ENCODE results near the gene CLRN2.

CLRN2 gene

DNA sequence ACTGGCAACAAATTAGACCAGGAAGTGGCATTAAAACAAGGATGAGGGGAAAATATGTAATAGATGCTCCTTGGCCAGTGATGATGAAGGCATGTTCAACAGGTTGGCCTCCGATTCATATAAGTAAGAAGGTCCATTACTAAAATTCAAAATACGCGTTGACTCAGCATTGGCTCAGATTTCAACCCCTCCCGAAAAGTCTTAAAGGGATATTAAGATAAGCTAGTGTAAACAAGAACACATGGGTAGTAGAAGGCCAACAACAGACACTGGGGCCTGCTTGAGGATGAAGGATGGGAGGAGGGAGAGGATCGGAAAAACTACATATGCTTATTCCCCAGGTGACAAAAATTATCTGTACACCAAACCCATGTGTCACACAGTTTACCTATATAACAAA lies 42.9 kb downstream of the CLRN2 start:
- Histone ChIP-seq H3K36me3 (ENCODE audit: control insufficient read depth in 2 of 2, insufficient read depth in 1 of 2, low read length in 2 of 2) (no peaks in the 10 kb centered on the region), H3K4me1 (ENCODE audit: control insufficient read depth, insufficient read depth, low read length) (no peaks in the 10 kb centered on the region), H3K4me3 (ENCODE audit: low read depth, low read length) (no peak overlapping the region), H3K27ac (ENCODE audit: extremely low read depth, low read depth, low read length) (no peak overlapping the region), H3K9me3 (ENCODE audit: control insufficient read depth, insufficient read depth, low read depth, low read length) (no peaks in the 10 kb centered on the region)
- POLR2A ChIA-PET: no interaction called here
- CTCF ChIA-PET: interaction anchor here (0.6 to 0.7 kb wide), 2 partner anchors 9 to 356 kb away, joined by 3 to 5 read pairs; no protein-coding TSS in a partner anchor
- TF ChIP-seq ZNF140 (tag by site-specific recombination; IDR thresholded peaks at IDR 0.05) (no peak), SCRT2 (tag by site-specific recombination; IDR thresholded peaks at IDR 0.05) (peak; percentile 88), FEZF1 (tag by site-specific recombination; IDR thresholded peaks at IDR 0.05) (no peak), SCRT1 (tag by site-specific recombination; IDR thresholded peaks at IDR 0.05; ENCODE audit: borderline replicate concordance) (peak; percentile 77; the same call in 1 of the 2 replicates), ZNF302 (tag by site-specific recombination; IDR thresholded peaks at IDR 0.05; ENCODE audit: low read depth) (no peak)
- TF ChIP-seq, protein P1, sequence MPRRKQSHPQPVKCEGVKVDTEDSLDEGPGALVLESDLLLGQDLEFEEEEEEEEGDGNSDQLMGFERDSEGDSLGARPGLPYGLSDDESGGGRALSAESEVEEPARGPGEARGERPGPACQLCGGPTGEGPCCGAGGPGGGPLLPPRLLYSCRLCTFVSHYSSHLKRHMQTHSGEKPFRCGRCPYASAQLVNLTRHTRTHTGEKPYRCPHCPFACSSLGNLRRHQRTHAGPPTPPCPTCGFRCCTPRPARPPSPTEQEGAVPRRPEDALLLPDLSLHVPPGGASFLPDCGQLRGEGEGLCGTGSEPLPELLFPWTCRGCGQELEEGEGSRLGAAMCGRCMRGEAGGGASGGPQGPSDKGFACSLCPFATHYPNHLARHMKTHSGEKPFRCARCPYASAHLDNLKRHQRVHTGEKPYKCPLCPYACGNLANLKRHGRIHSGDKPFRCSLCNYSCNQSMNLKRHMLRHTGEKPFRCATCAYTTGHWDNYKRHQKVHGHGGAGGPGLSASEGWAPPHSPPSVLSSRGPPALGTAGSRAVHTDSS (tag by site-specific recombination; IDR thresholded peaks at IDR 0.05): 0 out of 2 replicates have a peak, but pooled peaks have one; percentile 32
- TF ChIP-seq, protein P2, sequence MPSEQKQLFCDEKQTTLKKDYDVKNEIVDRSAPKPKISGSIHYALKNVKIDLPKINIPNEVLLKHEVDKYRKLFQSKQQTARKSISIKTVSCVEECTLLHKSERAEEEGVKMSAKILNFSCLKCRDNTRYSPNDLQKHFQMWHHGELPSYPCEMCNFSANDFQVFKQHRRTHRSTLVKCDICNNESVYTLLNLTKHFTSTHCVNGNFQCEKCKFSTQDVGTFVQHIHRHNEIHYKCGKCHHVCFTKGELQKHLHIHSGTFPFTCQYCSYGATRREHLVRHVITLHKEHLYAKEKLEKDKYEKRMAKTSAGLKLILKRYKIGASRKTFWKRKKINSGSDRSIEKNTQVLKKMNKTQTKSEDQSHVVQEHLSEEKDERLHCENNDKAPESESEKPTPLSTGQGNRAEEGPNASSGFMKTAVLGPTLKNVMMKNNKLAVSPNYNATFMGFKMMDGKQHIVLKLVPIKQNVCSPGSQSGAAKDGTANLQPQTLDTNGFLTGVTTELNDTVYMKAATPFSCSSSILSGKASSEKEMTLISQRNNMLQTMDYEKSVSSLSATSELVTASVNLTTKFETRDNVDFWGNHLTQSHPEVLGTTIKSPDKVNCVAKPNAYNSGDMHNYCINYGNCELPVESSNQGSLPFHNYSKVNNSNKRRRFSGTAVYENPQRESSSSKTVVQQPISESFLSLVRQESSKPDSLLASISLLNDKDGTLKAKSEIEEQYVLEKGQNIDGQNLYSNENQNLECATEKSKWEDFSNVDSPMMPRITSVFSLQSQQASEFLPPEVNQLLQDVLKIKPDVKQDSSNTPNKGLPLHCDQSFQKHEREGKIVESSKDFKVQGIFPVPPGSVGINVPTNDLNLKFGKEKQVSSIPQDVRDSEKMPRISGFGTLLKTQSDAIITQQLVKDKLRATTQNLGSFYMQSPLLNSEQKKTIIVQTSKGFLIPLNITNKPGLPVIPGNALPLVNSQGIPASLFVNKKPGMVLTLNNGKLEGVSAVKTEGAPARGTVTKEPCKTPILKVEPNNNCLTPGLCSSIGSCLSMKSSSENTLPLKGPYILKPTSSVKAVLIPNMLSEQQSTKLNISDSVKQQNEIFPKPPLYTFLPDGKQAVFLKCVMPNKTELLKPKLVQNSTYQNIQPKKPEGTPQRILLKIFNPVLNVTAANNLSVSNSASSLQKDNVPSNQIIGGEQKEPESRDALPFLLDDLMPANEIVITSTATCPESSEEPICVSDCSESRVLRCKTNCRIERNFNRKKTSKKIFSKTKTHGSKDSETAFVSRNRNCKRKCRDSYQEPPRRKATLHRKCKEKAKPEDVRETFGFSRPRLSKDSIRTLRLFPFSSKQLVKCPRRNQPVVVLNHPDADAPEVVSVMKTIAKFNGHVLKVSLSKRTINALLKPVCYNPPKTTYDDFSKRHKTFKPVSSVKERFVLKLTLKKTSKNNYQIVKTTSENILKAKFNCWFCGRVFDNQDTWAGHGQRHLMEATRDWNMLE (tag by site-specific recombination; conservative IDR thresholded peaks at IDR 0.05; ENCODE audit: low read depth): no peak
- TF ChIP-seq, protein P3, sequence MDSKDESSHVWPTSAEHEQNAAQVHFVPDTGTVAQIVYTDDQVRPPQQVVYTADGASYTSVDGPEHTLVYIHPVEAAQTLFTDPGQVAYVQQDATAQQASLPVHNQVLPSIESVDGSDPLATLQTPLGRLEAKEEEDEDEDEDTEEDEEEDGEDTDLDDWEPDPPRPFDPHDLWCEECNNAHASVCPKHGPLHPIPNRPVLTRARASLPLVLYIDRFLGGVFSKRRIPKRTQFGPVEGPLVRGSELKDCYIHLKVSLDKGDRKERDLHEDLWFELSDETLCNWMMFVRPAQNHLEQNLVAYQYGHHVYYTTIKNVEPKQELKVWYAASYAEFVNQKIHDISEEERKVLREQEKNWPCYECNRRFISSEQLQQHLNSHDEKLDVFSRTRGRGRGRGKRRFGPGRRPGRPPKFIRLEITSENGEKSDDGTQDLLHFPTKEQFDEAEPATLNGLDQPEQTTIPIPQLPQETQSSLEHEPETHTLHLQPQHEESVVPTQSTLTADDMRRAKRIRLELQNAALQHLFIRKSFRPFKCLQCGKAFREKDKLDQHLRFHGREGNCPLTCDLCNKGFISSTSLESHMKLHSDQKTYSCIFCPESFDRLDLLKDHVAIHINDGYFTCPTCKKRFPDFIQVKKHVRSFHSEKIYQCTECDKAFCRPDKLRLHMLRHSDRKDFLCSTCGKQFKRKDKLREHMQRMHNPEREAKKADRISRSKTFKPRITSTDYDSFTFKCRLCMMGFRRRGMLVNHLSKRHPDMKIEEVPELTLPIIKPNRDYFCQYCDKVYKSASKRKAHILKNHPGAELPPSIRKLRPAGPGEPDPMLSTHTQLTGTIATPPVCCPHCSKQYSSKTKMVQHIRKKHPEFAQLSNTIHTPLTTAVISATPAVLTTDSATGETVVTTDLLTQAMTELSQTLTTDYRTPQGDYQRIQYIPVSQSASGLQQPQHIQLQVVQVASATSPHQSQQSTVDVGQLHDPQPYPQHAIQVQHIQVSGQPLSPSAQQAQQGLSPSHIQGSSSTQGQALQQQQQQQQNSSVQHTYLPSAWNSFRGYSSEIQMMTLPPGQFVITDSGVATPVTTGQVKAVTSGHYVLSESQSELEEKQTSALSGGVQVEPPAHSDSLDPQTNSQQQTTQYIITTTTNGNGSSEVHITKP (tag by site-specific recombination; IDR thresholded peaks at IDR 0.05): no peak

DNA sequence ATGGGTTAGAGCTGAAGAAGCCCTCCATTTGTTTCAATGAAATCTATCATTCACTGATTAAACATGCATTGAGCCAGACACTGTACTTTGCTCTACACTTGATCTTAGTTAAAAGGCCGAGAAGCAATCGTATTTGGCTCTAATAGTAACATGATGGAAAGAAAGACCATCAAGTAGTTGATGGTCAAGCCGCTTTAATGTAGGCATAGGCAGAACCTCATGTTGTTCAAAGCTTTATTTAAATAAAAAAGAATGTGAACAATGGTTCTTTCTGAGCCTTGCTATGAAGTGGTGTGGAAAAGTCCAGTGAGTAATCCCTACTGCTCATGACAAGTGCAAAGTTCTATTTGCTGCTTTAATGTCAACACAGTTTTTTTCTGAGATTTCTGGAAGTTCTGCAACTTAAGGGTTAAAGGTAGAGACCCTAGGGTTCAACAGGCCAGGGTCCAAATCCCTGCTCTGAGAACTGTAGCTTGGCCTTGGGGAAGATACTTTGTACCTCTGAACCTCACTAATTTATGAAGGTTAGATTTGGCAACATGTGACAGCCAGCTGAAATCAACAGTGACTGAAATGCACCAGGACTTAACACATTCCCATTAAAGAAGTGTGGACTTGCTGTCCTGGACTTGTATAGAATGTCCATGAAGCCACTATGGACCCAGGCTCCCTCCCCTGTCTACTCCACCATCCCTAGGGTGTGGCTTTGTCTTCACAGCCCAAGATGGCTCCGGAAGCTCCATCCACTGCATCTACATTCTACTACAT lies 44.2 kb downstream of the CLRN2 start:
- TF ChIP-seq, protein P2 (tag by site-specific recombination; conservative IDR thresholded peaks at IDR 0.05; ENCODE audit: low read depth): no peak
- TF ChIP-seq ZNF211 (tag by site-specific recombination; IDR thresholded peaks at IDR 0.05; ENCODE audit: low read depth) (no peak), ZNF423 (tag by site-specific recombination; IDR thresholded peaks at IDR 0.05) (no peak), ZNF560 (tag by site-specific recombination; IDR thresholded peaks at IDR 0.05; ENCODE audit: borderline replicate concordance) (no peak)
- no peak overlapping the region for H3K4me3 ChIP-seq (ENCODE audit: low read depth, low read length)

More for the DNA sequence above, 44.2 kb downstream of the CLRN2 start:
- no peaks in the 10 kb centered on the region for H3K9me3 ChIP-seq (ENCODE audit: control insufficient read depth, insufficient read depth, low read depth, low read length)
- no peaks in the 10 kb centered on the region for H3K4me1 ChIP-seq (ENCODE audit: control insufficient read depth, insufficient read depth, low read length)
- ChIA-PET POLR2A (no interaction called here), CTCF (interaction anchor here (0.9 kb wide), 1 partner anchor 10 kb away, joined by 4 read pairs; no protein-coding TSS in a partner anchor)
- H3K36me3 ChIP-seq (ENCODE audit: control insufficient read depth in 2 of 2, insufficient read depth in 1 of 2, low read length in 2 of 2): no peaks in the 10 kb centered on the region
- no peak overlapping the region for H3K27ac ChIP-seq (ENCODE audit: extremely low read depth, low read depth, low read length)
